Measurements from ENCODE around the gene PROB1. TPM values are rescaled to one million over a fixed set of nuclear protein-coding genes. Genes with fewer than 3 reads are reported as not detected.

PROB1 gene
- total RNA-seq, 1 experiment from 2014 or later: 3.4 TPM

DNA sequence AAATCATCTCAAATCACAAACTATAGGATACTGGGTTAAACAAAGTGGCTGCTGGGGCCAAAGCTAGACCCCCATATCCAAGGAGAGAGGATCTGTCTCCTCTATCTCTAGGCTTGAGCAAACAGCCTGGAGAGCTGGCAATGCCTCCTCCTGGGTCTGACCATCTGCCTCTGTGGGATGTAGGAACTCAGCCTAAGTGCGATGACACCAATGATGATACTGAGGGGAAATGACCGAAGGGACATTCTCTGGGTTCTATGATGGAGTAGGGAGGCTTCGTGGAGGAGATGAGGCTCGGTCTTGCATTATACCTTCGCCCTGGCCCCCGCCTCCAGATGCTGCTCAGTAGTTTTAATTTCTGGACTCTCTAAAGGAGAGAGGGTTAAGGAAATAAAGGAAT lies 18.2 kb upstream of the PROB1 start:
- no peak for DNase-seq
- no peaks in the 10 kb centered on the region for H3K4me1 Mint-ChIP-seq
- H4K20me1 ChIP-seq (ENCODE audit: control insufficient read depth, insufficient read depth, insufficient read length): no peaks in the 10 kb centered on the region
- no peak overlapping the region for H3K56ac ChIP-seq (ENCODE audit: insufficient read length, low read depth, low read length)
- H3K9me3 Mint-ChIP-seq: no peaks in the 10 kb centered on the region
- no peak overlapping the region for H3K14ac ChIP-seq (ENCODE audit: insufficient read depth, low read length)
- no peaks in the 10 kb centered on the region for H3K79me2 ChIP-seq (ENCODE audit: insufficient read depth, low read length)
- WGBS (ENCODE audit: extremely low coverage, insufficient read length, low lambda C conversion rate): no CpG with 5 or more reads among the region's 6 CpGs
- H3K4ac ChIP-seq (ENCODE audit: low read depth, low read length): no peak overlapping the region
- no peak overlapping the region for H3T11ph ChIP-seq (ENCODE audit: low read length)
- H2AK5ac ChIP-seq (ENCODE audit: insufficient read length, low read length): no peak overlapping the region
- H4K8ac ChIP-seq (replicated peaks; ENCODE audit: insufficient read length, low read depth, low read length): no peak overlapping the region
- H2BK120ac ChIP-seq (ENCODE audit: low read depth, low read length, poor library complexity, severe bottlenecking): no peak overlapping the region
- no peak overlapping the region for H2AFZ ChIP-seq (ENCODE audit: low read length)
- no peaks in the 10 kb centered on the region for H3K79me1 ChIP-seq (ENCODE audit: insufficient read depth, low read depth, low read length, poor library complexity, severe bottlenecking)
- H3K9me3 ChIP-seq (ENCODE audit: control insufficient read depth, low read depth, low read length): no peaks in the 10 kb centered on the region
- no peak overlapping the region for H2BK12ac ChIP-seq (ENCODE audit: insufficient read length, low read depth, low read length)
- H3K27ac ChIP-seq (ENCODE audit: insufficient read length, low read depth, low read length): no peak overlapping the region
- no peaks in the 10 kb centered on the region for H3K27me3 Mint-ChIP-seq (ENCODE audit: low read depth)
- no peak overlapping the region for H3K18ac ChIP-seq (ENCODE audit: insufficient read length, low read depth, low read length)
- H2BK5ac ChIP-seq (ENCODE audit: insufficient read length, low read length): no peak overlapping the region
- H3K9ac ChIP-seq (ENCODE audit: extremely low read depth, insufficient read length, low read length): no peak overlapping the region
- H2BK15ac ChIP-seq (ENCODE audit: low read depth, low read length): no peak overlapping the region
- H3K4me2 ChIP-seq (ENCODE audit: insufficient read depth, insufficient read length, low read length): no peak overlapping the region
- no peak overlapping the region for H3K4me3 Mint-ChIP-seq
- no peaks in the 10 kb centered on the region for H3K27me3 ChIP-seq (ENCODE audit: insufficient read depth, low read length)
- H3K23ac ChIP-seq (ENCODE audit: insufficient read length, low read depth, low read length): no peak overlapping the region
- H3K4me1 ChIP-seq (ENCODE audit: insufficient read depth, low read length): no peaks in the 10 kb centered on the region
- no peaks in the 10 kb centered on the region for H3K23me2 ChIP-seq (ENCODE audit: insufficient read length, low read depth, low read length, poor library complexity, severe bottlenecking)
- no peak overlapping the region for H2BK20ac ChIP-seq (ENCODE audit: low read depth, low read length, poor library complexity, severe bottlenecking)
- TF ChIP-seq, protein P1, sequence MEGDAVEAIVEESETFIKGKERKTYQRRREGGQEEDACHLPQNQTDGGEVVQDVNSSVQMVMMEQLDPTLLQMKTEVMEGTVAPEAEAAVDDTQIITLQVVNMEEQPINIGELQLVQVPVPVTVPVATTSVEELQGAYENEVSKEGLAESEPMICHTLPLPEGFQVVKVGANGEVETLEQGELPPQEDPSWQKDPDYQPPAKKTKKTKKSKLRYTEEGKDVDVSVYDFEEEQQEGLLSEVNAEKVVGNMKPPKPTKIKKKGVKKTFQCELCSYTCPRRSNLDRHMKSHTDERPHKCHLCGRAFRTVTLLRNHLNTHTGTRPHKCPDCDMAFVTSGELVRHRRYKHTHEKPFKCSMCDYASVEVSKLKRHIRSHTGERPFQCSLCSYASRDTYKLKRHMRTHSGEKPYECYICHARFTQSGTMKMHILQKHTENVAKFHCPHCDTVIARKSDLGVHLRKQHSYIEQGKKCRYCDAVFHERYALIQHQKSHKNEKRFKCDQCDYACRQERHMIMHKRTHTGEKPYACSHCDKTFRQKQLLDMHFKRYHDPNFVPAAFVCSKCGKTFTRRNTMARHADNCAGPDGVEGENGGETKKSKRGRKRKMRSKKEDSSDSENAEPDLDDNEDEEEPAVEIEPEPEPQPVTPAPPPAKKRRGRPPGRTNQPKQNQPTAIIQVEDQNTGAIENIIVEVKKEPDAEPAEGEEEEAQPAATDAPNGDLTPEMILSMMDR (conservative IDR thresholded peaks at IDR 0.05): no peak
- no peak overlapping the region for H3K27ac Mint-ChIP-seq
- H4K91ac ChIP-seq (ENCODE audit: insufficient read length, low read depth, low read length): no peak overlapping the region
- H3K36me3 Mint-ChIP-seq (ENCODE audit: insufficient read depth in 1 of 3, low read depth in 3 of 3): peaks cover 0 to 32% (median 24%) of the 10 kb centered on the region in 3 experiments; a peak in 4 of 7 replicates
- H4K5ac ChIP-seq (ENCODE audit: insufficient read length, low read depth, low read length): no peak overlapping the region
